ENCODE measurements around the gene ZNF501.

Gene ZNF501

GRCh38 chr3:44764248-44764647, 34.8 kb downstream of the ZNF501 start:
- TF ChIP-seq POLR2AphosphoS5 (IDR thresholded peaks at IDR 0.05; ENCODE audit: low read depth, low read length) (no peak), REST (IDR thresholded peaks at IDR 0.05; ENCODE audit: insufficient read depth in 1 of 2, low read depth in 2 of 2, low read length in 2 of 2) (no peak), SIN3A (IDR thresholded peaks at IDR 0.05; ENCODE audit: borderline replicate concordance, insufficient read depth, low read length) (no peak)

GRCh38 chr3:44771424-44772098, 42.1 kb downstream of the ZNF501 start:
- TF ChIP-seq TAF1 (IDR thresholded peaks at IDR 0.05; ENCODE audit: borderline replicate concordance, insufficient read depth, low read length), result no peak
- no peak for TF ChIP-seq FOXP2 (optimal IDR thresholded peaks at IDR 0.05; ENCODE audit: borderline replicate concordance, extremely low read depth, extremely low read length, insufficient read depth)
- no peak for TF ChIP-seq SIN3A (IDR thresholded peaks at IDR 0.05; ENCODE audit: borderline replicate concordance, insufficient read depth, low read length)
- TF ChIP-seq POLR2AphosphoS5 (IDR thresholded peaks at IDR 0.05; ENCODE audit: low read depth, low read length), result no peak
- no peak for TF ChIP-seq REST (IDR thresholded peaks at IDR 0.05; ENCODE audit: insufficient read depth in 1 of 2, low read depth in 2 of 2, low read length in 2 of 2)

- TF ChIP-seq FOXP2 (optimal IDR thresholded peaks at IDR 0.05; ENCODE audit: borderline replicate concordance, extremely low read depth, extremely low read length, insufficient read depth), result no peak
- TF ChIP-seq SIN3A (IDR thresholded peaks at IDR 0.05; ENCODE audit: borderline replicate concordance, insufficient read depth, low read length), result no peak
- TF ChIP-seq TAF1 (IDR thresholded peaks at IDR 0.05; ENCODE audit: borderline replicate concordance, insufficient read depth, low read length), result no peak
- TF ChIP-seq POLR2AphosphoS5 (IDR thresholded peaks at IDR 0.05; ENCODE audit: low read depth, low read length), result no peak
- no peak for TF ChIP-seq REST (IDR thresholded peaks at IDR 0.05; ENCODE audit: insufficient read depth in 1 of 2, low read depth in 2 of 2, low read length in 2 of 2)
These were observed 42.6 kb downstream of the ZNF501 start for GRCh38 chr3:44772099-44772442.

- TF ChIP-seq TAF1 (IDR thresholded peaks at IDR 0.05; ENCODE audit: borderline replicate concordance, insufficient read depth, low read length) (no peak), REST (IDR thresholded peaks at IDR 0.05; ENCODE audit: insufficient read depth in 1 of 2, low read depth in 2 of 2, low read length in 2 of 2) (no peak), FOXP2 (optimal IDR thresholded peaks at IDR 0.05; ENCODE audit: borderline replicate concordance, extremely low read depth, extremely low read length, insufficient read depth) (no peak), POLR2AphosphoS5 (IDR thresholded peaks at IDR 0.05; ENCODE audit: low read depth, low read length) (no peak), SIN3A (IDR thresholded peaks at IDR 0.05; ENCODE audit: borderline replicate concordance, insufficient read depth, low read length) (no peak)
These were observed 53.5 kb downstream of the ZNF501 start for GRCh38 chr3:44782891-44783290.

All from PFSK-1 (cell line).